ENCODE results near the gene PTPRU.
"Not testable (repeated sequence)": the region's sequence is repeated elsewhere in the genome, so short reads cannot be mapped to it uniquely, and the experiment has no call there.

The PTPRU gene

DNA sequence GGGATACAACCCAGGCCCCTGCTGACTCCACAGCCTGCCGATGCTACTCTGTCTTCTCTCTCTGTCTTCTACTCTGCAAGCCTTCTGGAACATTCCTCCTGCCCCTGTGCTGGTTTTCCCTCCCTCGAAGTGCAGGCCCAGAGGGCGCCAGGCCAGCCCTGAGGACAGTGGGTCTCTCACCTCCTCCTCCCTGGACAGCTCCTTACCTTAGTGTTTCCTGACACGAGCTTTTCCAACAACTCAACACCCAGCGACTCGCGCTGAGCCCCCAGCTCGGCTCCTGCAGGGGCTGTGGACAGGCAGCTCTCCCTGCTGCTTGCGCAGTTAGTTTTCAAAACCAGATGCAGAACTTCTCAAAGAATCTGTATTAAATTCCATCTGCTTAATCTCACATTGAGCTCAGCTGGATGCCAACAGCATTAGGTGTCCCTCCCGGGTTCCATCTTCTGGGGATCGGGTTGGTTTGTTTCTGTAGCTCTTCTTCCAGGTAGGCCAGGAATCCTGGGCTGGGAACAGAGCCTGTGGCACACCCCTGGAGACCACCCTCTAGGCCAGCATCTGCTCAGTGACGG, 54.2 kb downstream of the PTPRU start:
- DNase-seq (ENCODE audit: low spot score), result no peak

DNA sequence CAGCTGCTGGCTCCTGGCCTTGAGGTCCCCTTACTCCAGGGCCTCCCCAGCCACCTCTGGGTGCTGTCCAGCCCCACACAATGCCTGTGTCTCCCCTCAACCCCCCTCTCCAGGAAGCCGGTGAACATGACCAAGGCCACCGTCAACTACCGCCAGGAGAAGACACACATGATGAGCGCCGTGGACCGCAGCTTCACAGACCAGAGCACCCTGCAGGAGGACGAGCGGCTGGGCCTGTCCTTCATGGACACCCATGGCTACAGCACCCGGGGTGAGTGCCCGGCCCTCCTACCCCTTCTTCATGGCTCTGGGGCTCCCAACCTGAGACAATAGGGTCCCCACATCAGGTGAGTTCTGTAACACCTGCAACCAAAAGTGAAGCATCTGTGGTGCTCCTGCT, 55.4 kb downstream of the PTPRU start:
- DNase-seq (ENCODE audit: low spot score), result no peak

DNA sequence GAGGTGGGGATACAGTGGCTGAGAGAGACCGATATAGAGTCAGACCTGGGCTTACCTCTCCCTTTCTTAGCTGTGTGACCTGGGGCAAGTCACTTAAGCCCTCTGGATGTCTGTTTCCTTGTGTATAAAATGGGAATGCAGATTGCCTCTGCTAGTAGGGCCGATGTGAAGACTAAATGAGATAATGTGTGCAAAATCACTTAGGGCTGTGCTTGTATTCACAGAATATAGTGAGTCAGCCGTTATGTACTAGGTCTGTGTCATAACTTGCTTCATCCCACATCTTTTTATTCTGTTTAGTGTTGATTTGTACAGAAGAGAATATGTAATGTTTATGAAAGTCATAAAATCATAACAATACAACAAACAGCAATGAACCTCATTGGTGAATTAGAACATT, 56.0 kb downstream of the PTPRU start:
- DNase-seq (ENCODE audit: low spot score), result no peak

DNA sequence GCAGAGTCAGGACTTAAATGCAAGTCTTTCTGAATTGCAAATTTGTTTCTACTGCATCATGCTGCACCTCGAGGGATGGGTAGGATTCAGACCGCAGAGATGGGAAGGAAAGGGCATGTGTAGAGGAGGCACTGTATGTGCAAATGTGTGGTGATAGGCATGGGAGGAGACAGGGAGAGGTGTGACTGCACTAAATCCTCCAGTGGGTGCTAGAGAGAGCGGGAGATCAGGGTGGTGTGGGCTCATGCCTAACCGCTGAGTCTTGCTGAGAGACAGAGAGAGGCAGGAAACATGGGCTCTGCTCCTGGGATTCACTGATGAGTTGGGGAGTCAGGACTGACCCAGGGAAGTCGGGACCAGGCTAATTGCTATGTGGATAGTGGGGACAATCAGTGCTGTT, 61.1 kb downstream of the PTPRU start:
- DNase-seq (ENCODE audit: low spot score), result no peak

DNA sequence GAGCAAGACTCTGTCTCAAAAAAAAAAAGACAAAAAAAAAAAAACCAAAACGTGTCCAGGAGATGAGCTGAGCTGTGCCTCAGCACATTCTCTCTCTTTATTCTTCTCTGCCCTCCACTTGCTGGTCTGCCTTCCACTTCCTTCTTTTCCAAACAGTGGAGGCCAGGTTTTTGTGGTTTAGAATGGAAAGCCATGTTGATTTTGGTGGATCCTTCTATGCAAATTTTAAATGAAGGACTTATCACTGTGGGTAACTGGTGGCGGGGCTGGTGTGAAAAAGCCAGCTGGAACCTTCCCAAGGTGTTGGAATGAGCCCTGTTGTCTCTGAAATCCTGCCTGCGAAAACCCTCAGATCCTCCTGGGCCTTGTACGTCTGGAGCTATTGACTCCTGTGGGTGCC, 61.9 kb downstream of the PTPRU start:
- no peak for DNase-seq (ENCODE audit: low spot score)

DNA sequence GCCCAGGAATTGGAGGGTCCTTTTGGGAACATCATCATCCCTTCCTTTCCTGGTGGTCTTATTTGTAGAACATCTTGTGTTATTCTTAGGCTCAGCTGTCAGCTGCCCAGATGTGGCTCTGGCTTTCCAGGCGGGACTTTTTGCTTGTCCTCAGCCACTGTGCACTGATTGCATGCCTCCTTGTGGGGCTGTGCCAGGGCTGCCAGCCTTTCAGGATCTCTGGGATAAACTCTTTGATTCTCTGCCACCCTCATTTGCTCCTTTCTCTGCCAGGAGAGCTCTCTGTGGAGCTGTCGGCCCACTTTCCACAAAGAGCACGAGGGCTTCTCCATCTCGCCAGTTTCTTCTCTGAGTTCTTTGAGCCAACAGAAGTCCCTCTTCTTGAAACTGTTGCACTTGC, 63.1 kb downstream of the PTPRU start:
- DNase-seq (ENCODE audit: low spot score), result no peak

DNA sequence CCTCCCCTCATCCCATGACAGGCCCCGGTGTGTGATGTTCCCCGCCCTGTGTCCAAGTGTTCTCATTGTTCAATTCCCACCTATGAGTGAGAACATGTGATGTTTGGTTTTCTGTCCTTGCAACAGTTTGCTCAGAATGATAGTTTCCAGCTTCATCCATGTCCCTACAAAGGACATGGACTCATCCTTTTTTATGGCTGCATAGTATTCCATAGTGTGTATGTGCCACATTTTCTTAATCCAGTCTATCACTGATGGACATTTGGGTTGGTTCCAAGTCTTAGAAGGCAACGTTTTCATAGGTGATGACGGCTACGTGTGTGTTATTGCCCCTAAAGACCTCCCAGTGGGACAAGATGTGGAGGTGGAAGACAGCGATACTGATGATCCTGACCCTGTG, 65.4 kb downstream of the PTPRU start:
- not testable (repeated sequence) for DNase-seq (ENCODE audit: low spot score)

DNA sequence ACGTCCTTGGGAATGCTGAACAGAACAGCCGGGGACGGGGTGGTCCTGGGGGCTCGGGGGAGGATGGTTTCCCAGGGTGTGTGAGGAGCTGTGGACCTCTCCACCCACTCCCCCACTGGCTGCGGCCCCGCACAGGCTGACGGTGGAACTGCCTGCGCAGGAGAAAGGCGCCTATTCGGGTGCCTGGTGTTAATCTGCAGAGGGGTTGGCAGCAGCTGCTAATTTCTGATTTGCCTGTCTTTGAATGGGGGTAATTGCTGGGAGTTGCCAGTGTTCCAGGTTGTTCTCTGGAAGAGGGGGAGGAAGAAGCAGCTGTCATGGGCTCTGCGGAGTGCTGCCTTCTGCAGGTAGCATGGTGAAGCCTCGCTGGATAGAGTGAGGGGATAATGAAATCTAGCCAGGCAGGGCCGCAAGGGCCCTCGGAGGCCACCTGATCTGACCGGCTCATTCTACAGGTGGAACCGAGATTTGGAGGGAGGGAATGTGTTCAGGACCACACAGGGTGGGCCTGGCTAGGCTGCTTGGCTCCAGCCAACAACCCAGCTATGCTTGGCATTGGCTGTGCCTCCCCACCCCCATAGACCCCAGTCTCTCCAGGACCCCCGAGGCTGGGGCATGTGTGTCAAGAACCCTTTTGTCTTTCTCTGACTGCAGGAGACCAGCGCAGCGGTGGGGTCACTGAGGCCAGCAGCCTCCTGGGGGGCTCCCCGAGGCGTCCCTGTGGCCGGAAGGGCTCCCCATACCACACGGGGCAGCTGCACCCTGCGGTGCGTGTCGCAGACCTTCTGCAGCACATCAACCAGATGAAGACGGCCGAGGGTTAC, 67.1 kb downstream of the PTPRU start:
- DNase-seq (ENCODE audit: low spot score), result no peak

DNA sequence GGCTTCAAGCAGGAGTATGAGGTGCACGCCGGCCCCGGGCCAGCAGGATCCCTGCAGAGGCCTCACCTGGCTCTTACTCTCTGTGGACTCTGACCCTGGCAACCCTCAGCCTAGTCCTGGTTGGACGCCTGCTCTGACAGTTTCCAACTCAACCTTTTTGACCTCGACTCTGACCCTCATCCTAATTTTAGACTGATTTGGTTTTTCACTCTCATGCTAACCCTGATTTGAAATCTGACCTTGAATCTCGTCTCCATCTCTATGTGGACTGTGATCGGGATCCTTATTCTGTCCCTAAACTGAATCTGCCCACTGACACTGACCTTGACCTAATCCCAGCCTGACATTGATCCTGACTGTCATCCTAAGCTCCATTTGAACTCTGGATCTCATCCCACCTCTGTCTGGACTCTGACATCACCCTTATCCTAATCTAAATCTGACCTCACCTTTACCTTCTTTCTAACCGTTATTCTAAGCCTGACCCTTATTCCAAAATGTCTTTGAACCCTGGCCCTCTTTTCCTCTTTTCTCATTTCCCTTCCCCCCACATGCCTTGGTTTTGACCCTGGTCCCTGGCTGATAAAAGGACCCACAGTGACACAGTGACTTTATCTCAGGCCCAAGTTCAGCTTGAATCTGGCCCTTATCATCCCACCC, 67.8 kb downstream of the PTPRU start:
- no peak for DNase-seq (ENCODE audit: low spot score)

DNA sequence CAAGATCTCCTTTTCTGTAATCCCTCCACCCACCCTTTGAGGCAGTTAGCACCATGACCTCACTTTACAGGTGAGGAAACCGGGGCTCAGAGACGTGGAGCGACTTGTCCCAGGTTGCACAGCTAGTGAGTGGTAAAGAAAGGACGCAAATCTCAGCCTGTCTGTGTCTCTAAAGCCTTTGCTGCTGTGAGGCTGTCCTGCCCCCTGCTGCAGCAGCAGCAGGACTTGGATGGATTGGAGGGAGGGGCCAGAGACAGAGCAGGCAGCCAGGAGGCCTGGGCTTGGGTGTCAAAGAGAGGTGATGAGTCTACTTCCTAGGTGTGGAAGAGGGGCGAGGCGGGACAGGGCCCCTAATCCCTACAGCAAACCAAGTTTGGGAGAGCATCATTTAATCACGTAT, 69.6 kb downstream of the PTPRU start:
- no peak for DNase-seq (ENCODE audit: low spot score)

DNA sequence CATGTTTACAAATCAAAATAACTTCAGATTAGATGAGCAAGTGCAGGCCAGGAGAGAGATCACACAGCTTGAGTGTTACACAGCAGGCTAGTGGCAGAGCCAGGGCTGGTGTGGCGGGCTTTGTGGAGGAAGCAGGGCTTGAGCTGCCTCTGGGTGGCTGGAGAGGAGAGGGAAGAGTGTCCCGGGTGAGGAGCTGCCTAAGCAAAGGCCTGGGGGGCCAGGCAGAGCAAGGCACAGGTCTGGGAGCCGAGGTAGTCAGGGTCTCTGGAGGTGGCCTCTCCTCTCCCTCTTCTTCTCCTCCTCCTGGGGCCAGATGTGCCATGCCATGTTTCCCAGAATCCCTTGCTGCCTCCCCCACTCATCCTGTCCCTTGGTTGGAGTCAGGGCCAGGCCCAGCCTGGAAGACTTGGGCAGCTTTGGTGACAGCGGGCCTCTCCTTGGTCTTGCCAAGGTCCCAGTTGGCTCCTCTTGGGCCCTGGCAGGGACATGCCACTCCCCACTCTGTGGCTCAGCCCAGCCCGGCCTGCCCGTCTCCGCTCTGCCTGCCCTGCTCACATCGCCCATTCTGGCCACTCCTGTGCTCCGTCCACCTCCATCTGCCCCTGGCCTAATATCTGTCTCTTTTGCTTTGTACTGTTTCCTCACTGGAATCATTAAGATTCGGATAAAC, 70.3 kb downstream of the PTPRU start:
- no peak for DNase-seq (ENCODE audit: low spot score)

DNA sequence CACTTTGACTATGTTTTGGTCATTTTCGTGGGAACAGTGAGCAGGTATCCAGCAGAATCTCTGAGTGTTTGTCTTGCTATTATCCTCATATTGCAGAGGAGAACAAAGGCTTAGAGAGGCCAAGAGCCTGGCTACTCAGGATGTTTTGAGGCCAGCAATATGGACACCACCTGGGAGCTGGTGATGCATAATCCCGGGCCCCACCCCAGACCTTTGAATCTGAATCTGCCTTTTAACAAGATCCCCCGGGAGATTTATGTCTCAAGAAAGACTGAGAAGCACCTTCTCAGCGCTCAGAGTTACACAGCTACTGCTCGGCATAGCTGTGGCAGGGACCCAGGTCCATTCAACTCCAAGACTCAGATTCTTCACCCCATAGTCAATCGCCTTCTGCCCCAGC, 72.8 kb downstream of the PTPRU start:
- DNase-seq (ENCODE audit: low spot score), result no peak

DNA sequence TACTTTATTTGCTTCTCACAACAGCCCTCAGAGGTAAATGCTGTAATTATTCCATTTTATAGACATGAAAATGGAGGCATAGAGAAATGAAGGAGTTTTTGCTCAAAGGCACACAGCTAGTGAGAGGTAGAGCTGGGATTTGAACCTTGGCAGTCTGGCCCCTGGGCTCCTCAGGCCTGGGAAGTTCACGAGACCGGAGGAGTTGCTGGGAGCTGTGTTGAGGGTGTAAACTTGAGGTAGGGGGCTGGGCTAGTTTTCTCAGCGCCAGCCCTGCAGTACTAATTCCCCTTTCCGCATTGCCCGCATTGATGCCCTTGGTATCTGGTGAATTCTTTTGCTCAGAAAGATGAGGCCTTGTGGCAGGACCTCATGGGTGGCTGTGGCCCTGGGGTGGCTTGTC, 73.3 kb downstream of the PTPRU start:
- DNase-seq (ENCODE audit: low spot score), result no peak

DNA sequence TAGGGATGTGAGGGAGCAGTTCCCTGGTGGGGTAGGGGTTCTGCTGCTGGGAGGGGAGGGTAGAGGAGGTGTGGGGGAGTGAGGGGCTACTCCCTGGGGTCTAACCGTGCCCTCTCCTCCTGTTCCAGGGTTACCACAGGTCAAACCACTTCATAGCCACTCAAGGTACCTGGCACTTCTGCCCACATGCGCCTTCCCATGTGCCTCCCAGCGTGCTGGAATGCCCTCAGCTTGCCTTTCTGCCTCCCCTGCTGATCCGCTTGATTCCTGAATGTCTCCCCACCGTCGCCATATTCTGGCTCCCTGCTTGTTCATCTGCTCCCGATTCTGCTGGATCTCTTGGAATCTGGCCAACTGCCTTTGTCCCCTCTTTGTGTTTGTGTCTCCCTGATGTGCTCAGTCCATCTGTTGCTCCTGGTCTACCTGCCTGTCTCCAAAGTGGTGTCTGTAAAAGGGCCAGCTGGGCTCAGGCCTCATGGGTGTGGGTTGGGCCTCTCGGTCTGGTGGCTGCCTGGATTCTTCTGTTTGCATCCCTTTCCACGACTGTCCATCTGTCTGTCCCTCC, 74.4 kb downstream of the PTPRU start:
- DNase-seq (ENCODE audit: low spot score), result no peak

DNA sequence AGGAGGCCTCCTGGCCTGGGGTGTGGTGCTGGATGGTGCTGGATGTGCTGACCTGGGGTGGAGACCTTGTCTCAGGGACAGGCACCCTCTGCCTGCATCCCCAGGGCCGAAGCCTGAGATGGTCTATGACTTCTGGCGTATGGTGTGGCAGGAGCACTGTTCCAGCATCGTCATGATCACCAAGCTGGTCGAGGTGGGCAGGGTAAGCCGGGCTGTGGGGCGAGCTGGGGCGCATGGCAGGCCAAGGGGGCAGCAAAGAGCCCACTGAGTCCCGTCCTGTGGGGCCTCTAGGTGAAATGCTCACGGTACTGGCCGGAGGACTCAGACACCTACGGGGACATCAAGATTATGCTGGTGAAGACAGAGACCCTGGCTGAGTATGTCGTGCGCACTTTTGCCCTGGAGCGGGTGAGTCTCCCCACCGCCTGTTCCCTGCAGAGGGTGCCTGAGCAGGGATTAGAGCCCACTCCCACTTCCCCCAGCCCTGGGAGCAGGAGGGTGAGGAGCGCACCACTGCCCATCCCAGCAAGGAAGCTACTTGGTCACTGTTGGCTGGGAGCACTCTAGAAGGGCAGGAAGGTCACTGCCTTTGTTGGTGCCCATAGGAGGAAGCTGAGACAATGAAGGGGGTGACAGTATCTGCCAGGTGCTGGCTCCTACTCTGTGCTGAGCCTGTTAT, 75.2 kb downstream of the PTPRU start:
- DNase-seq (ENCODE audit: low spot score), result no peak

DNA sequence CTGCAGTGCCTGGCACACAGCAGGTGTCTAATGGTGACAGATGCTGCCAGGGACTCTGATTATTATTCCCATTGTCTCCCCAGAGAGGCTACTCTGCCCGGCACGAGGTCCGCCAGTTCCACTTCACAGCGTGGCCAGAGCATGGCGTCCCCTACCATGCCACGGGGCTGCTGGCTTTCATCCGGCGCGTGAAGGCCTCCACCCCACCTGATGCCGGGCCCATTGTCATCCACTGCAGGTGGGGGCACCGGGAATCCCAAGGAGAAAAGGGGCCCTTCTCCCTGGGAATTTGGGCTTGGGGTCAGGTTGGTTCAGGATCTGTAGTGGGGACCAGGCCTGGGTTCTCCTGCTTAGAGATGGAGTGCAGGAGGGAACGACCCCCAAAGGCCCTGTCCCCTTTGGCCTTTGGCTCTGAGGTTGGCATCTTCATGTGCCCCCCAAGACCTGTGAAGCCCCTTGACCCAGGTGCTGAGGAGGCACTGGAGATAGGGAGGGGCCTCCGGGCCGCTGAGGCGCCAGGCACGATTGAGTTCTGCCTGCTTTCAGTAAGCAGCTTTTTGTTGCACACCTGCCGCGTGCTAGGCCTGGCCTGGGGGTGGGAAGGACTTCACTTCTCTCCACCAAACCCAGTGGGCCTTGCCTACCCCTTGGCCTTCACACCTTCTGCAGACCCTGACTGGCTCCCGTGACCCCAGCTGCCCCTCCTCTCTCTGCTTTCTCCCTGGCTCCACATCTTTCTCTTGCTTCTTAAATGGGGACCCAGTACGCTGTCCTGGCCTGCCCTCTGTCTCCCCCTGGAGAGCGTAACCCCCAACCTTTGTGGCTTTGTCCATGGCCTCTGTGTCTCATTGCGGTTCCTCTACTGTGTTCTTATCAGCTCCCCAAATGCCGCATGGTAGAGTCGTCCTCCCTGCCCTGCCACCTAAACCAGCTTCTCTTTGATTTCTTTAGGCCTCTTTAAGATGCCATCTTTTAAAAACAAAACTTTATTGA, 76.4 kb downstream of the PTPRU start:
- no peak for DNase-seq (ENCODE audit: low spot score)

DNA sequence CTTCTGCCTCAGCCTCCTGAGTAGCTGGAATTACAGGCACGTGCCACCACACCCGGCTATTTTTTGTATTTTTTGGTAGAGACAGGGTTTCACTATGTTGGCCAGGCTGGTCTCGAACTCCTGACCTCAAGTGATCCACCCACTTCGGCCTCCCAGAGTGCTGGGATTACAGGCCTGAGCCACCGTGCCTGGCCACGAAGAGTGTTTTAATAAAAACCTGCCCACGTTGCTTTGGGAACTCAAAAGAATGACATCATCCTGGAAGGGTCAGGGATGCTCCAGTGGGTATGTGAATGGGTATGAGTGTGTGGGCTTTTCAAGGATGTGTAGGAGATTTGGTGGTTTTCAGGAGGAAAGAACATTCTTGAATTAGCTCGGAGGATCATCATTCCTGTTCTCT, 78.4 kb downstream of the PTPRU start:
- DNase-seq (ENCODE audit: low spot score), result not testable (repeated sequence)

DNA sequence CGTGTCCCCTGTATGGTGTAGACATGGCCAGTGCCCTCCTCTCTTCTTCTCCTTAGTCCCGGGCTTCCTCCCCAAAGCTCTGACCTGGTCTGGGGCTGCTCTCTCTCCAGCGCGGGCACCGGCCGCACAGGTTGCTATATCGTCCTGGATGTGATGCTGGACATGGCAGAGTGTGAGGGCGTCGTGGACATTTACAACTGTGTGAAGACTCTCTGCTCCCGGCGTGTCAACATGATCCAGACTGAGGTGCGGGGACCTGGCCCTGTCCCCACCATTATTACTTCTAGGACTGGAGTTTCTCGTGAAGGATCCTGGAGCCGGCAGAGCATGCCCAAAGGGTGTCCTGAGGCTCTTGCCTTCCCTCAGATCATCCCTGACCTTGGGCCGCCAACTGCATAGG, 78.9 kb downstream of the PTPRU start:
- no peak for DNase-seq (ENCODE audit: low spot score)

DNA sequence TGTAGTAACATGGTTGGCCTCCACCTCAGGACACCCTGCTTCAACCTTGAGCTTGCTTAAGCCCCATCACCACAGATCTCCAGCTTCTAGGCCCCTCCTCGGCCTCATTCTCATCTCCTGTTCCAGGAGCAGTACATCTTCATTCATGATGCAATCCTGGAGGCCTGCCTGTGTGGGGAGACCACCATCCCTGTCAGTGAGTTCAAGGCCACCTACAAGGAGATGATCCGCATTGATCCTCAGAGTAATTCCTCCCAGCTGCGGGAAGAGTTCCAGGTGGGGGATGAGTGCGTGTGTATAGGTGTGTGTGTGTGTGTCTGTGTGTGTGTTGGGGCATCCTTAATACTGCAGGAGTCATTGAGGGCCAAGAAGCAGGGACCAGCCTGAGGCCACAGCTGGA, 79.6 kb downstream of the PTPRU start:
- DNase-seq (ENCODE audit: low spot score), result no peak

DNA sequence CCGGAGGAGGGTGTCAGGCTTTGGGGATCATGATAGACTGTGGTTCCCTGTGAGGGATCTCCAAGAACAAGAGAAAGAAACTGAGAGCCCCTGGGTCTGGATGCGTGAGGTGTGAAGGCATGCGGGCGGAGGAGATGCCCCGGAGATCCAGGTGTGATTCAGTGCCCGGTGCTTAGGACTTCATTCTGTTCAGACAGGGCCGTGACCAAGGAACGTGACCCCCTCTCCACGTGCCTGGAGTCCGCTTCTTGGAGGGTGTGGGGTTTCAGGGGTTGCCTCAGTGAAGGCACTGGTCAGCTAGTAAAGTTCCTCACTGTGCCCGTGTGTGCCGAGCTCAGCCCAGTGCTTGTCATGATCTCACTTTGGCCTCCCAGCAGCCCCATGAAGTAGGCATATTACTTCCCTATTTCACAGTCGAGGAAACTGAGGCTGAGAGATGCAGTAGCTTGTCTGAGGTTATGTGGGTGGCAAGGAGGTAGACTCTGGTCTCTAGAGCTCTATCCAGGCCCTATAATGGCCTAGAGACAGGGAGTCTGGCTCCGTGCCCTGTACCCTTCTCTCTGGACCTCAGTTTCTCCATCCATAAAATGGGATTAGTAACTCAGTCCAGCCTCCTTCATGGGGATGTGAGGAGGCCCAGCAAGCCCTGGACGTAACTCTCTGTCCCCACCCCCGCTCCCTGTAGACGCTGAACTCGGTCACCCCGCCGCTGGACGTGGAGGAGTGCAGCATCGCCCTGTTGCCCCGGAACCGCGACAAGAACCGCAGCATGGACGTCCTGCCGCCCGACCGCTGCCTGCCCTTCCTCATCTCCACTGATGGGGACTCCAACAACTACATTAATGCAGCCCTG, 81.0 kb downstream of the PTPRU start:
- no peak for DNase-seq (ENCODE audit: low spot score)
